Measurements from ENCODE around the gene SPRYD3.
A peak's percentile ranks its signal among the peaks of the same experiment; 100 is the strongest.

The SPRYD3 gene

GRCh38 chr12:53053218-53054111, 25.7 kb downstream of the SPRYD3 start:
- Mint-ChIP-seq H3K9me3 (no peaks in the 10 kb centered on the region), H3K27me3 (peaks cover 11% of the 10 kb centered on the region), H3K27ac (peak overlapping the region; percentile 92), H3K36me3 (no peaks in the 10 kb centered on the region), H3K4me3 (peak overlapping the region; percentile 95), H3K4me1 (peaks cover 12% of the 10 kb centered on the region)
- ATAC-seq: peak; percentile 49

- Mint-ChIP-seq H3K36me3 (no peaks in the 10 kb centered on the region), H3K4me3 (no peak overlapping the region), H3K27ac (no peak overlapping the region), H3K27me3 (peaks cover 3% of the 10 kb centered on the region), H3K9me3 (no peaks in the 10 kb centered on the region), H3K4me1 (peaks cover 12% of the 10 kb centered on the region)
- no peak for ATAC-seq
Measured at GRCh38 chr12:53052419-53053217, 26.6 kb downstream of the SPRYD3 start.

GRCh38 chr12:53051881-53052412, 27.2 kb downstream of the SPRYD3 start:
- Mint-ChIP-seq H3K27ac (no peak overlapping the region), H3K9me3 (no peaks in the 10 kb centered on the region), H3K4me1 (peaks cover 13% of the 10 kb centered on the region), H3K4me3 (no peak overlapping the region), H3K27me3 (no peaks in the 10 kb centered on the region), H3K36me3 (no peaks in the 10 kb centered on the region)
- ATAC-seq: no peak

GRCh38 chr12:53051058-53051880, 27.9 kb downstream of the SPRYD3 start:
- Mint-ChIP-seq H3K27me3 (no peaks in the 10 kb centered on the region), H3K4me1 (peaks cover 20% of the 10 kb centered on the region), H3K4me3 (no peak overlapping the region), H3K9me3 (no peaks in the 10 kb centered on the region), H3K27ac (no peak overlapping the region), H3K36me3 (no peaks in the 10 kb centered on the region)
- ATAC-seq: no peak

DNA sequence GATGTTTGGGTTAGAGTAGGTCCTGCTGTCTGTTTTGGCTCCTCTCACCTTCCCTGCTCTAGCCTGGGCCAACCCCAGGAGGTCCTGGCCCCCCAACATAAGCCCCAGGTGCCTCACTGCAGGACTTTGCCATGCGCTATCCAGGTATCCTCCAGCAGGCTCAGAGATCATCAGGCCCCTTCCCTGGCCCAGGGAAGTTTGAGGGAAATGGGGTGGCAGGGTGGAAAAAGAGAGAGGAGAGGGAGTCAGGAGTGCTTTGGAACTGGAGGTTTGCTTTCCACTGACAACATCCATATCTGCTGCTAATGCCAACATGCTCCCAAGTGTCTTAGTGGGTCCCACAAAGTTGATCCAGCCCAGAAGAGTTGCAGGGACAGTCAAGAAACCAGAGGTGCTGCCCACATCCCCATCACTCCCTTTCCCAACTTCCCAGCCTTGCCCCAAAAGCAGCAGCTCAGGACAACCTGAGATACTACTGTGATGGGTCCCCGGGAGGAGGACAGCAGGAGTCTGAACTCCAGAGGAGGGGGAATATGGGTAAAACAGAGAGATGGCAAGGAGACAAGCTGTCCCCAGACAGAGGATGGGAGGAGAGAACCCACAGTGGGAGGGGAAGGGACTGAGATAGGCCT, 28.6 kb downstream of the SPRYD3 start:
- H3K4me3 Mint-ChIP-seq: no peak overlapping the region
- no peak overlapping the region for H3K27ac Mint-ChIP-seq
- no peaks in the 10 kb centered on the region for H3K36me3 Mint-ChIP-seq
- no peaks in the 10 kb centered on the region for H3K27me3 Mint-ChIP-seq
- no peak for ATAC-seq
- no peaks in the 10 kb centered on the region for H3K9me3 Mint-ChIP-seq
- peaks cover 27% of the 10 kb centered on the region for H3K4me1 Mint-ChIP-seq

GRCh38 chr12:53049571-53050318, 29.4 kb downstream of the SPRYD3 start, which contains the start of gene TNS2:
Gene TNS2, plus strand, starts transcription at chr12:53050065. Its CDS starts 121 bp downstream, at chr12:53050186.
- no peak within 1 kb of the TSS for H3K4me3 Mint-ChIP-seq
- H3K36me3 Mint-ChIP-seq: no peaks in the 10 kb centered on the region
- H3K9me3 Mint-ChIP-seq: no peaks in the 10 kb centered on the region
- no peak within 1 kb of the TSS for H3K27ac Mint-ChIP-seq
- no peak for ATAC-seq
- H3K4me1 Mint-ChIP-seq: peaks cover 27% of the 10 kb centered on the region
- no peaks in the 10 kb centered on the region for H3K27me3 Mint-ChIP-seq

DNA sequence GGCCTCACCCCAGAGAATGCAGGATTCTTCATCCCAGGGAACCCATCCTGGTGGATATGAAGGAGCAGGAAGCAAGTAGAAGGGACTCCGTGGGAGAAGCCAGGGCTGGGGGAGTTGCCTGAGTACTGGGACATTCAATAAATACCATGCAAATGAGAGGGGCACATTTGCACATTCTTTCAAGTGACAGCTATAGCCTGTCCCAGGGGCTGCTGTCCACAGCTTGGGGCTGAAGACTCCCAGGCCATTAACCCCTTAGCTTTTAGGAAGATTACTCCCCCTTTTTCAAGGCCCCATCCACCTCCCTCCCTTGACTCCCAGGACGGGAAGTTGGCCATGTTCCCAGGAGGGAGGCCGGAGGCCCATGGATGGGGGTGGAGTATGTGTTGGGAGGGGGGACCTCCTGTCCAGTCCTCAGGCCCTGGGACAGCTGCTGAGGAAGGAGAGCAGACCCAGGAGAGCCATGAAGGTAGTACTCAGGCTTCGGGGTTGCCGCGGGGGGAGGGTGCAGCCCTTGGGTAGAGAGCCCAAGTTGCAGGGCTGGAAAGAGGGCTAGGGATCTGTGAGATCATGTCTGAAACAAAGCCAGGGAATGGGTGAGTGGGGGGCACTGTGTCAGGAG, 30.3 kb downstream of the SPRYD3 start:
- no peaks in the 10 kb centered on the region for H3K9me3 Mint-ChIP-seq
- no peak overlapping the region for H3K4me3 Mint-ChIP-seq
- no peak for ATAC-seq
- H3K4me1 Mint-ChIP-seq: peaks cover 22% of the 10 kb centered on the region
- no peak overlapping the region for H3K27ac Mint-ChIP-seq
- H3K27me3 Mint-ChIP-seq: no peaks in the 10 kb centered on the region
- no peaks in the 10 kb centered on the region for H3K36me3 Mint-ChIP-seq

DNA sequence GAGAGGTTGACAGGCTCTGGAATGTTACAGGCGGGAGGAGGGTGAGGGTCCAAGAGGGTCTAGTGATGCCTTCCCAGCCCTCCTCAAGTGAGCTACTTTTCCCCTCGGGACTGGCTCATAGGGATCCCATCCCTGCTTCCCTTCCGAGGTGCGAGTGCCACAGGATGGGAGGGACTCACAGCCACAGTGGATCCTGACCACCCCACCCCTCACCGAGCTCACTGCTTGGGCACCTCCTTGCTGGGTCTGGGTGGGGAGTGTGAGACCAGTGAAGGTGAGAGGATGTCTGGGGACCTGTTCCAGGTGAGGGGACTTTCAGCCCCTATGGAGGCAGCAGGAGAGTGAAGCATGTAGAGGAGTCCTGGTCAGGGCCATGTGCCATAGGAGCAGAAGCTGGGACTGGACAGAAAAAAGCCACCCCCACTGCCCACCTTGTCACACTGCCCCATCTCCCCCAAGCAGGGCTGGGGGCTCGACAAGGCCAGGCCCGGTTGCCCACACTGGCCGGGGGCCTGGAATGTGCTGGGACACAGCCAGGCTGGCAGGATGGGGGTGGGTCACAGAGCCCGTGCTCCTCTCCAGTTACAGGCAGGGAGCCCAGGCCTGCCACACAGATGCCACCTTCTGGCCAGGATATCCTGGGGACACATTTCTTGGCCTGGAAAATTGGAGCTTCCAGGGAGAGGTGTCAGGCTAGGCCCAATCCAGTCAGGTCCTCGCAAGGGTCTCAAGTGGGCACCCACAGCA, 31.0 kb downstream of the SPRYD3 start:
- Mint-ChIP-seq H3K9me3 (no peaks in the 10 kb centered on the region), H3K4me3 (peak overlapping the region; percentile 62), H3K27ac (peak overlapping the region; percentile 53), H3K36me3 (no peaks in the 10 kb centered on the region), H3K4me1 (peaks cover 16% of the 10 kb centered on the region), H3K27me3 (no peaks in the 10 kb centered on the region)
- ATAC-seq: no peak

DNA sequence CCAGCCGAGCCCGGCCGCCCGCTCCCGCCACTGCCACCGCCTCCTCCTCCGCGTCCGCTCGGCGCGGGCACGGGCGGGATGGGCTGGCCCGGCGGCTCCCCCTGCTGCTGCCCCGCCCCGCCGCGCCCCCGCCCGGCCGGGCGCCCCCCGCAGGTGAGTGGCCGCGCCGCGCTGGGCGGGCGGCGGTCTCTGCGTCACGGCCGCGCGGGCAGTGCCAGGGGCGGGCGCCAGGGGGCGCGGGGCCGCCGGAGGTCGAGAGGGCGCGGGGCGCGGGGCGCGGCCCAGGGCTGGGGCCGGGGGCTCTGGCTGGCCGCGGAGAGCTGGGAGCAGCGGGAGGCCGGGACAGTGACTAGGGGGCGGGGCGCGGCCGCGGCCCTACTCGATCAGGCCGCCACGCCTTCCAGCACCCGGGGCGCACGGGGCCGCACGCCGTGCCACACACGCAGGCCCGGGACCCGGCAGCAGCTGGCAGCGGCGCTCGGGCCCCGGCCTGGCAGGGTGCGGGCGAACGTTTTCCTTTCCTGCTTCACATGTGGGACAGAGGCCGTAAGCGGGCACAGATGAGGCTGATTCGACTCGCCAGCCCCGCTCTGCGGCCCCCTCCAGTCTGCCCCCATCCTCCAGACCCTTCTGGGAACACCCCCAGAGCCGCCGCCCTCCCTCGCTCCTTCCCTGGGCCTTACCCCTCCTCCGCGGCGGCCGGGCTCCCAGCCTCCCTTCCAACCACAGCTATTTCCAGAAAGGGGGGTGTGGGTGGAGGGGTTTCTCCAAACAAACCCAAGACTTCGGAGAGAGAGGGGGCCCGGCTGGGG, 31.8 kb downstream of the SPRYD3 start:
- no peaks in the 10 kb centered on the region for H3K27me3 Mint-ChIP-seq
- H3K4me3 Mint-ChIP-seq: peak overlapping the region; percentile 62
- no peaks in the 10 kb centered on the region for H3K9me3 Mint-ChIP-seq
- peaks cover 5% of the 10 kb centered on the region for H3K36me3 Mint-ChIP-seq
- peak; percentile 86 for ATAC-seq
- peak overlapping the region; percentile 83 for H3K27ac Mint-ChIP-seq
- peaks cover 16% of the 10 kb centered on the region for H3K4me1 Mint-ChIP-seq

DNA sequence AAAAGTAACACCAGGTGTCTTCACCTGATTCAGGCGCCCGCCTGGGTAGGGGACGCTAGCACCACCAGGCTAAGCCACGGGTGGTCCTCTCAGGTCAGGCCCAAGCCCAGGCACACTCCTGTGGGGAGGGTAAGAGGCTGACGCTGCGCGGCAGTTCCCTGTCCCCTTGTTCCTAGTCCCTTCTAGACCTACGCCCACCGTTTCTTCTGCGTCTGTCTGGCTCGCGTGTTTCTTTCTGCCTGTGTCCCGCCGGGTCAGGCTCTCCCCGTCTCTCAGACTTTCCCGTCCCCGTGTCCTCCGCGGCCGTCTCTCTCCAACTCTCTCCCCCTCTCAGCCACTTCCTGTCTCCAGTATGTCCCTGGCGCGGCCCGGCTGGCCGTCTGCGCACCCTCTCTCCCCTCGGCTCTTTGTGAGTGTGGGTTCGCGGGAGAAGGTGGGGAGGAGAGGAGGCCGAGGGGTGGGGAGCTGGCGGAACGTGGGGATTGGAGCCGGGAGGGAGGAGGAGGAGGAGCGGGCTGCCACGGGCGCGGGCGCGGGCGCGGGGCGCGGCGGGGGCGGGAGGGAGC, 32.5 kb downstream of the SPRYD3 start:
- Mint-ChIP-seq H3K9me3 (no peaks in the 10 kb centered on the region), H3K27me3 (no peaks in the 10 kb centered on the region), H3K4me1 (peaks cover 16% of the 10 kb centered on the region), H3K4me3 (peak overlapping the region; percentile 90), H3K36me3 (peaks cover 11% of the 10 kb centered on the region), H3K27ac (peak overlapping the region; percentile 83)
- peak; percentile 50 for ATAC-seq

- peaks cover 16% of the 10 kb centered on the region for H3K4me1 Mint-ChIP-seq
- peaks cover 11% of the 10 kb centered on the region for H3K36me3 Mint-ChIP-seq
- no peaks in the 10 kb centered on the region for H3K9me3 Mint-ChIP-seq
- ATAC-seq: no peak
- H3K4me3 Mint-ChIP-seq: no peak overlapping the region
- no peaks in the 10 kb centered on the region for H3K27me3 Mint-ChIP-seq
- no peak overlapping the region for H3K27ac Mint-ChIP-seq
Measured at GRCh38 chr12:53045696-53046045, 33.5 kb downstream of the SPRYD3 start.

Measured in stimulated activated memory B cell treated with anti-CD40 and anti-IgM and Interleukin-4, amounts not matched to agents 10 μg/mL and 1 μg/mL and 100 μg/mL, for 72 hours (primary cell).